H1 (cell line): ENCODE measurements around the gene PGM2. TPM values are rescaled to one million over a fixed set of nuclear protein-coding genes. Genes with fewer than 3 reads are reported as not detected.

ENCODE experiments used
- CTCF ChIA-PET: fragments of 300-600 bp; sonication (Branson Sonifier 250); formaldehyde crosslinking; loops from one replicate; lab custom pipeline; 2021; ENCODE audit not compliant: partially characterized antibody; lab: Charles Lee
- POLR2A ChIA-PET: fragments of 300-600 bp; sonication (Branson Sonifier 250); formaldehyde crosslinking; loops from one replicate; lab custom pipeline; 2021; ENCODE audit warnings: inconsistent platforms; ENCODE audit not compliant: partially characterized antibody; lab: Charles Lee
- DNase-seq, 2 experiments: peaks; one replicate each; pipeline versions ENCODE4 v3.0.0 to v3.0.0-alpha.2; 2010 to 2022; ENCODE audit warnings: low spot score in 2 of 2, low read depth in 1 of 2, mixed read lengths in 1 of 2
- FAIRE-seq: peaks from 2 replicates; lab custom pipeline; 2011; peaks lifted over from hg19 to GRCh38; lab: Jason Lieb, UNC
- H2AFZ ChIP-seq: 2 replicates; pipeline ENCODE4 v1.8.1; 2012; ENCODE audit warnings: low read length, inconsistent platforms
- H2AK5ac ChIP-seq: 2 replicates; pipeline ENCODE4 v1.6.1; 2013; ENCODE audit warnings: low read depth, low read length
- H2BK120ac ChIP-seq: replicated peaks from 2 replicates; pipeline ENCODE3; 2013; ENCODE audit warnings: low read depth, low read length, inconsistent platforms
- H2BK12ac ChIP-seq: 2 replicates; pipeline ENCODE4 v1.6.1; 2013; ENCODE audit warnings: low read depth, low read length
- H2BK15ac ChIP-seq: 2 replicates; pipeline ENCODE4 v1.6.1; 2013; ENCODE audit warnings: low read length
- H2BK20ac ChIP-seq: 2 replicates; pipeline ENCODE4 v1.6.1; 2013; ENCODE audit warnings: low read length
- H2BK5ac ChIP-seq: 2 replicates; pipeline ENCODE4 v1.6.1; 2013; ENCODE audit warnings: low read depth, low read length
- H3K14ac ChIP-seq: 2 replicates; pipeline ENCODE4 v1.6.1; 2013; ENCODE audit warnings: inconsistent platforms; ENCODE audit not compliant: insufficient read length
- H3K18ac ChIP-seq: 2 replicates; pipeline ENCODE4 v1.6.1; 2013; ENCODE audit warnings: low read length; ENCODE audit errors: extremely low read depth
- H3K23ac ChIP-seq: 2 replicates; pipeline ENCODE4 v1.6.1; 2013; ENCODE audit warnings: inconsistent platforms; ENCODE audit not compliant: insufficient read length
- H3K23me2 ChIP-seq: 2 replicates; pipeline ENCODE4 v1.6.1; 2013; ENCODE audit warnings: low read depth, low read length
- H3K27ac ChIP-seq: 2 replicates; pipeline ENCODE4 v1.6.1; 2011; ENCODE audit warnings: low read depth, low read length, inconsistent platforms
- H3K27me3 ChIP-seq, 4 experiments: replicated peaks in 1 of 4; 1 replicate in 1 of 4; 2 replicates in 3 of 4; pipeline versions ENCODE4 v1.6.1 to v1.8.1; 2011 to 2013; ENCODE audit warnings: low read length in 3 of 4, mild to moderate bottlenecking in 3 of 4, inconsistent platforms in 2 of 4, mixed read lengths in 2 of 4, moderate library complexity in 1 of 4; ENCODE audit not compliant: control insufficient read depth in 3 of 4, insufficient read depth in 3 of 4; ENCODE audit errors: extremely low read depth in 1 of 4
- H3K36me3 ChIP-seq, 4 experiments: 2 replicates each; pipeline versions ENCODE4 v1.6.1 to v1.8.1; 2011 to 2013; ENCODE audit warnings: mild to moderate bottlenecking in 4 of 4, low read length in 3 of 4, moderate library complexity in 2 of 4, control low read depth in 1 of 4, inconsistent platforms in 1 of 4; ENCODE audit not compliant: insufficient read depth in 4 of 4, control insufficient read depth in 2 of 4
- H3K4ac ChIP-seq: replicated peaks from 2 replicates; pipeline ENCODE3; 2013; ENCODE audit warnings: low read length, low read depth, mixed read lengths, inconsistent platforms; ENCODE audit not compliant: insufficient read length
- H3K4me1 ChIP-seq, 4 experiments: replicated peaks in 1 of 4; 1 replicate in 1 of 4; 2 replicates in 3 of 4; pipeline versions ENCODE4 v1.6.1 to v1.8.1; 2011 to 2013; ENCODE audit warnings: low read length in 3 of 4, inconsistent platforms in 2 of 4, mixed read lengths in 1 of 4; ENCODE audit not compliant: insufficient read depth in 4 of 4, control insufficient read depth in 3 of 4
- H3K4me2 ChIP-seq, 2 experiments: 2 replicates each; pipeline versions ENCODE4 v1.6.1 to v1.8.1; 2011 to 2013; ENCODE audit warnings: low read depth in 2 of 2, low read length in 2 of 2, control low read depth in 1 of 2, inconsistent platforms in 1 of 2, mild to moderate bottlenecking in 1 of 2; ENCODE audit not compliant: insufficient read depth in 1 of 2
- H3K4me3 ChIP-seq, 4 experiments: fragments of 200-600, 300-600 bp in 1 of 4; sonication (generic), shearing (Covaris generic), sonication (Bioruptor Twin) in 1 of 4; 2 replicates each; pipeline versions ENCODE4 v1.5.1 to v1.8.1; 2011 to 2016; ENCODE audit warnings: low read length in 4 of 4, low read depth in 3 of 4, control low read depth in 2 of 4, inconsistent platforms in 2 of 4, mild to moderate bottlenecking in 2 of 4, mixed read lengths in 1 of 4, moderate library complexity in 1 of 4; ENCODE audit not compliant: insufficient read depth in 2 of 4; ENCODE audit errors: extremely low read depth in 1 of 4
- H3K56ac ChIP-seq: replicated peaks from 2 replicates; pipeline ENCODE3; 2013; ENCODE audit warnings: low read depth, mild to moderate bottlenecking, mixed read lengths, low read length, inconsistent platforms; ENCODE audit not compliant: insufficient read length
- H3K79me1 ChIP-seq: 2 replicates; pipeline ENCODE4 v1.6.1; 2013; ENCODE audit warnings: low read depth, low read length, control low read depth
- H3K79me2 ChIP-seq, 2 experiments: 2 replicates each; pipeline versions ENCODE4 v1.6.1 to v1.8.1; 2012 to 2013; ENCODE audit warnings: low read length in 2 of 2, mild to moderate bottlenecking in 2 of 2, inconsistent platforms in 1 of 2; ENCODE audit not compliant: insufficient read depth in 2 of 2, control insufficient read depth in 1 of 2
- H3K9ac ChIP-seq, 4 experiments: replicated peaks in 1 of 4; 1 replicate in 1 of 4; 2 replicates in 3 of 4; pipeline versions ENCODE4 v1.6.1 to v1.8.1; 2011 to 2013; ENCODE audit warnings: low read depth in 3 of 4, low read length in 3 of 4, control low read depth in 2 of 4, mild to moderate bottlenecking in 2 of 4, moderate library complexity in 2 of 4, inconsistent platforms in 1 of 4; ENCODE audit errors: extremely low read depth in 1 of 4
- H3K9me3 ChIP-seq, 2 experiments: 2 replicates each; pipeline versions ENCODE4 v1.6.1 to v1.8.1; 2012 to 2013; ENCODE audit warnings: mild to moderate bottlenecking in 2 of 2, moderate library complexity in 2 of 2, control low read depth in 1 of 2, inconsistent platforms in 1 of 2, low read depth in 1 of 2, low read length in 1 of 2, mixed read lengths in 1 of 2; ENCODE audit not compliant: insufficient read depth in 2 of 2
- H4K20me1 ChIP-seq, 2 experiments: replicated peaks in 1 of 2; 2 replicates each; pipeline versions ENCODE3 to v1.8.1; 2011 to 2013; ENCODE audit warnings: inconsistent platforms in 2 of 2, low read length in 2 of 2, mild to moderate bottlenecking in 1 of 2; ENCODE audit not compliant: insufficient read depth in 2 of 2, control insufficient read depth in 1 of 2
- H4K5ac ChIP-seq: 2 replicates; pipeline ENCODE4 v1.6.1; 2013; ENCODE audit warnings: low read length, low read depth, mixed read lengths, inconsistent platforms; ENCODE audit not compliant: insufficient read length
- H4K8ac ChIP-seq: 2 replicates; pipeline ENCODE4 v1.8.0; 2013; ENCODE audit warnings: mild to moderate bottlenecking, moderate library complexity, low read length, inconsistent platforms; ENCODE audit not compliant: insufficient read depth; ENCODE audit errors: extremely low read depth
- H4K91ac ChIP-seq: replicated peaks from 2 replicates; pipeline ENCODE3; 2013; ENCODE audit warnings: low read length, mixed read lengths, inconsistent platforms; ENCODE audit not compliant: insufficient read length
- EP300 ChIP-seq, 2 experiments: IDR thresholded peaks; 1 replicate in 1 of 2; 2 replicates in 1 of 2; pipeline ENCODE4 v1.6.1; 2011 to 2012; ENCODE audit warnings: low read depth in 2 of 2, low read length in 2 of 2, mild to moderate bottlenecking in 2 of 2, borderline replicate concordance in 1 of 2, inconsistent platforms in 1 of 2, moderate library complexity in 1 of 2
- HDAC2 ChIP-seq, 2 experiments: fragments of 300-600 bp in 1 of 2; sonication (generic) in 1 of 2; IDR thresholded peaks; 2 replicates each; pipeline ENCODE4 v1.6.1; 2011 to 2012; ENCODE audit warnings: low read depth in 2 of 2, low read length in 2 of 2, mild to moderate bottlenecking in 2 of 2, moderate library complexity in 2 of 2, borderline replicate concordance in 1 of 2, inconsistent platforms in 1 of 2
- JUND ChIP-seq: IDR thresholded peaks from 2 replicates; pipeline ENCODE4 v1.6.1; 2011; ENCODE audit warnings: mild to moderate bottlenecking, improper control_type of control experiment, low read length
- SAP30 ChIP-seq: fragments of 300-600 bp; sonication (generic); IDR thresholded peaks from 2 replicates; pipeline ENCODE4 v1.7.1; 2012; ENCODE audit warnings: low read length, moderate library complexity, mild to moderate bottlenecking, inconsistent platforms; ENCODE audit not compliant: insufficient read depth, insufficient replicate concordance
- ZNF274 ChIP-seq: IDR thresholded peaks from 2 replicates; pipeline ENCODE4 v1.7.0; 2012; ENCODE audit warnings: low read length, borderline replicate concordance; ENCODE audit errors: extremely low read depth
- WGBS, 2 experiments: shearing (Covaris generic) in 1 of 2; methylation state at CpG; one replicate each; pipeline versions ENCODE4 v1.1.6 to v1.1.7; 2013 to 2015; ENCODE audit warnings: low lambda C conversion rate in 2 of 2, mixed read lengths in 2 of 2, inconsistent platforms in 1 of 2, low coverage in 1 of 2, missing lambda C conversion rate in 1 of 2; ENCODE audit not compliant: insufficient replicate concordance in 2 of 2, insufficient coverage in 1 of 2, insufficient read length in 1 of 2; ENCODE audit errors: extremely low coverage in 1 of 2, missing lambda C conversion rate in 1 of 2; 5-methylcytosine and 5-hydroxymethylcytosine counted together
- polyA plus RNA-seq, 7 experiments: library from polyadenylated mRNA; depleted of rRNA in 3 of 7; stranded (reverse) in 5 of 7; unstranded in 2 of 7; fragments of >200 nt in 5 of 7; fragments of 200-250 nt in 2 of 7; gene quantifications; 1 replicate in 5 of 7; 2 replicates in 1 of 7; 4 replicates in 1 of 7; pipeline versions ENCODE4 v1.2.1 to v1.2.3, GENCODE V29; 2011 to 2013; ENCODE audit warnings: missing spikeins in 2 of 7, mixed read lengths in 2 of 7
- total RNA-seq: library from RNA; stranded (reverse); fragmentation: NEBNext Ultra II Directional; extraction: Animal tissue kit (Norgen Biotek cat#: 25700); gene quantifications from 2 replicates; pipeline ENCODE4 v1.2.1, GENCODE V29; 2021
- TF ChIP-seq, protein P1 (sequence below): IDR thresholded peaks from 2 replicates; pipeline ENCODE4 v1.6.1; 2012; ENCODE audit warnings: inconsistent platforms

Gene PGM2
- total and polyA plus RNA-seq, 2 of the 8 experiments (the other 6 are each of a cell fraction or from before 2014, with no cell fraction given) = 7.7 to 38.0 TPM

- H3K79me1 ChIP-seq = 0 out of 2 replicates have a peak, but pooled peaks cover 2% of the 10 kb centered on the region
- H3K9ac ChIP-seq = no peak overlapping the region
- no peak overlapping the region for H2BK5ac ChIP-seq
- no peak overlapping the region for H2AK5ac ChIP-seq
- no peaks in the 10 kb centered on the region for H3K23me2 ChIP-seq
- no peak overlapping the region for H2BK15ac ChIP-seq
- H3K27ac ChIP-seq = no peak overlapping the region
- peaks cover 2 to 20% (median 13%) of the 10 kb centered on the region in 4 experiments; a peak in 6 of 8 replicates for H3K36me3 ChIP-seq
- peaks cover 0 to 1% of the 10 kb centered on the region in 2 experiments for H4K20me1 ChIP-seq
- no peaks in the 10 kb centered on the region for H3K9me3 ChIP-seq
- H4K5ac ChIP-seq = no peak overlapping the region
- no peak for FAIRE-seq
- no peak overlapping the region for H2BK20ac ChIP-seq
- H4K8ac ChIP-seq = no peak overlapping the region
- WGBS, 2 experiments = 94% methylated on average over 5 of the region's 5 CpGs; no CpG with 5 or more reads in 1 of the 2 experiments
- DNase-seq = no peak
- no peak overlapping the region for H3K56ac ChIP-seq
- no peaks in the 10 kb centered on the region for H3K4me1 ChIP-seq
- H2BK120ac ChIP-seq = no peak overlapping the region
- ChIA-PET CTCF (interaction anchor here (1.0 to 1.8 kb wide), 4 partner anchors 8 to 87 kb away, joined by 3 to 10 read pairs (median 4); partner anchors contain the start of gene PGM2), POLR2A (no interaction called here)
- no peak overlapping the region for H3K18ac ChIP-seq
- no peak overlapping the region for H2BK12ac ChIP-seq
- H4K91ac ChIP-seq = no peak overlapping the region
- H3K79me2 ChIP-seq = no peaks in the 10 kb centered on the region
- no peak overlapping the region for H3K4me3 ChIP-seq
- H2AFZ ChIP-seq = no peak overlapping the region
- peaks cover 0 to 1% (median 0%) of the 10 kb centered on the region in 4 experiments; a peak in 1 of 7 replicates for H3K27me3 ChIP-seq
- H3K23ac ChIP-seq = no peak overlapping the region
- H3K4me2 ChIP-seq = no peak overlapping the region
- H3K4ac ChIP-seq = no peak overlapping the region
- no peak overlapping the region for H3K14ac ChIP-seq
- TF ChIP-seq ZNF274 = no peak
- TF ChIP-seq EP300 (IDR thresholded peaks at IDR 0.05; ENCODE audit: borderline replicate concordance in 1 of 2, low read depth in 2 of 2, low read length in 2 of 2) = no peak
- no peak for TF ChIP-seq SAP30
- no peak for TF ChIP-seq JUND
- TF ChIP-seq, protein P1, sequence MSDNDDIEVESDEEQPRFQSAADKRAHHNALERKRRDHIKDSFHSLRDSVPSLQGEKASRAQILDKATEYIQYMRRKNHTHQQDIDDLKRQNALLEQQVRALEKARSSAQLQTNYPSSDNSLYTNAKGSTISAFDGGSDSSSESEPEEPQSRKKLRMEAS = no peak
- TF ChIP-seq HDAC2 (IDR thresholded peaks at IDR 0.05; ENCODE audit: borderline replicate concordance in 1 of 2, low read depth in 2 of 2, low read length in 2 of 2) = no peak
These were observed 8.5 kb downstream of the PGM2 start for GRCh38 chr4:37835031-37835430.
